GM18511 (cell line): Measurements from ENCODE around the gene TNFRSF8.

ENCODE experiments used
- ATAC-seq: cut with Tn5 transposase; IDR thresholded peaks from one replicate; pipeline ENCODE4 v1.9.1; 2021; ENCODE audit warnings: mild to moderate bottlenecking, moderate library complexity; ENCODE audit not compliant: unreplicated experiment

TNFRSF8 gene

DNA sequence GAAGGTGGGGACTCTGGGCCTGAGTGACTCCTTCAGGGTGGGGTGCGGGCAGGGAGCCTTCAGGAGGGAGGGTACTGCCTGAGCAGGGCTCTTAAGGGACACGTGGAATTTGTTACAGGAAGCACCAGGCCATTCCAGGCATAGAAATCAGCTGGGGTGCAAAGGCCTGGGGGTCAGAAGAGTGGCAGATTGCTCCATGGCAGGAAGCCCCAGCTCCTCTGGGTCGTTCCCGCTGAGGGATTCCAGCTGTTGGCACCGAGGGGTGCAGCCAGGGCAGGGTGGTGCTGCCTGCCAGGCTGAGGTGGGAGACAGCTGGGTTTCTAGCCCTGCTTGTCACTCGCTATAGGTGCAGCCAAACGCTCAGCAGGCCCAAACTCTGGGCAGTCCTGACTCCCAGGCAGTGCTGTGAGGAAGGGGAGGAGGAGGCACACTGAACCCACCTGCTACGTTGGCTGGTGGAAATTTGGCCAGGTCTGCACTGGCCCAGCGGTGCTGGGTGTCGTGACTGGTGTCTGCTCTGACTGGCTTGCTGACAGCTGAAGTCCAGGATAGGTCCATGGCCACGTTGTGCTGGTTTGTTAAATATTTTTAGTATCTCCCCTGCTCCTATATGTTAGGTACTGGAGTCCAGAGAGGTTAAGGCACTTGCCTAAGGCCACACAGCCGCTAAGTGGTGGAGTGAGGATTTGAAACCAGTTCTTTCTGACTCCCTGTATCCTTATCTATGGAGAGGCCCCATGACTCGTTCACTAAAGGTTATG lies 123.0 kb downstream of the TNFRSF8 start:
- ATAC-seq = no peak

DNA sequence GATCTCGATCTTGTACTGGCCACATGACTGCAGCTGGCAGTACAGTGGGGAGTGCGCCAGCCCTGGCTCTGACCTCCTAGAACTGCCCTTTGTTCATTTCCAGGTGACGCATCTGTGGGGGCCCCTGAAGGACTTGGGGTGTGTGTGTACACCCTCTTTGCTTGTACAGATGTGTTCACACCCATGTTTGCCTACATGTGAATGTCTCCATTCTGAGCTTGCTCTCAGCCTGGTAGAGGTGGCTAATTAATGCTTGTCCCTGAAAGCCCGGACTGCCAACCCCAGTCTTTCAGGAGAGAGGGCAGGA lies 123.5 kb downstream of the TNFRSF8 start:
- ATAC-seq = no peak

DNA sequence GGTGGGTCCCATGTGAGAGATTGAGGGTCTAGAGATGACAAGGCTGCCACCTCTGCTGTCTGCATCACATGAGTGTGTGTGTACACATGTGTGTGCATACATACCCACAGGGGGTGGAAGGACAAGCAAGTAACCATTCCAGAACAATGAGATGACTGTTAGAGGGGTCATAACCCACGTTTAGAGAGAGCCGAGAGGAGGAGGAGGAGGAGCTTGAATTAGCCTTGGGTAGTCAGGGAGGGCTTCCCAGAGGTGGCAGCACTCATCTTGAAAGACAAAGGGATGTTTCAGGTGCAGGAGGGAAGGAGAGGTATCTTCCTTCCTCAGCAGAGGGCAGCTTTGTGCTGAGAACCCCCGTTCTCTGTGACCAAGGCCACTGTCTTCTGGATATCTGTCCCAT lies 125.0 kb downstream of the TNFRSF8 start:
- no peak for ATAC-seq

DNA sequence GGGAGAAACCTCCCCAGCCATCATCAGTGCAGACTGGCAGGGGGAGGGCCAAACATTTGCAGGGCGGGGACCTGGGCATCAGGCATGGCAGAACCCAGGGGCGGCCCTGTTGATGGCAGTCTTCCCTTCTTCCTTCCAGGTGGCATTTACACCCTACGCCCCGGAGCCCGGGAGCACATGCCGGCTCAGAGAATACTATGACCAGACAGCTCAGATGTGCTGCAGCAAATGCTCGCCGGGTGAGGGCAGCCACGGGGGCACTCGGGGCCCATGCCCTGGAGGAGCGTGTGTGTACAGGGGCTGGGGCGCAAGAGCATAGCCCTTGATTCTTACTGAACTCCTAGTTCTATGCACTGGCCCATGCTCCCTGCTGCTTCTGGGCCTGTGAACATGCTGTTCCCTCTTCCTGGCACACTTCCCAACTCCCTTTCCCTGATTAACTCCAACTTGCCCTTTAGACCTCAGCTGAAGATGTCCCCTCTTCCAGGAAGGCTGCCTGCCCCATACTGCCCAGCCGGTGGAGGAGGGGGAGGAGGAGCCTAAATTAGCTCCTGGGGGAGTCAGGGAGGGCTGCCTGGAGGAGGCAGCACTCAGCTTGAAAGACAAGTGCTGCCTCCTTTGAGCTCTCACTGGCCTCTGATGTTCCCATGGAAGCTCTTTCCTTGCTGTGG lies 125.7 kb downstream of the TNFRSF8 start:
- ATAC-seq = no peak

DNA sequence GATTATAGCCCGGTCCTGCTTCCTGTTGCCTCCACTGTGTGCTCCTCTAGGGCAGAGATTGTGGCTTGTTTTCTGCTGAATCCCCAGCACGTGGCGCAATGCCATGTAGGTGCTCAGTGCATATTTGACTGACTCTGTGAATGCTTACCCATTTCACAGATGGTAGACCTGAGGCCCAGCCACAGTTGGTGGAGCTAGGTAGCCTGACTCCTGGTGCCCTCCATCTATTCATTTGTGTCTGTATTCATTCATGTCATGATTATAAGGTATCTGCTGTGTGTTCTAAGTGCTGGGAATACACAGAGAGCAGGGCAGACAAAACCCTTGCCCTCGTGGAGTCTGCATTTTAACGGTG lies 126.2 kb downstream of the TNFRSF8 start:
- no peak for ATAC-seq

DNA sequence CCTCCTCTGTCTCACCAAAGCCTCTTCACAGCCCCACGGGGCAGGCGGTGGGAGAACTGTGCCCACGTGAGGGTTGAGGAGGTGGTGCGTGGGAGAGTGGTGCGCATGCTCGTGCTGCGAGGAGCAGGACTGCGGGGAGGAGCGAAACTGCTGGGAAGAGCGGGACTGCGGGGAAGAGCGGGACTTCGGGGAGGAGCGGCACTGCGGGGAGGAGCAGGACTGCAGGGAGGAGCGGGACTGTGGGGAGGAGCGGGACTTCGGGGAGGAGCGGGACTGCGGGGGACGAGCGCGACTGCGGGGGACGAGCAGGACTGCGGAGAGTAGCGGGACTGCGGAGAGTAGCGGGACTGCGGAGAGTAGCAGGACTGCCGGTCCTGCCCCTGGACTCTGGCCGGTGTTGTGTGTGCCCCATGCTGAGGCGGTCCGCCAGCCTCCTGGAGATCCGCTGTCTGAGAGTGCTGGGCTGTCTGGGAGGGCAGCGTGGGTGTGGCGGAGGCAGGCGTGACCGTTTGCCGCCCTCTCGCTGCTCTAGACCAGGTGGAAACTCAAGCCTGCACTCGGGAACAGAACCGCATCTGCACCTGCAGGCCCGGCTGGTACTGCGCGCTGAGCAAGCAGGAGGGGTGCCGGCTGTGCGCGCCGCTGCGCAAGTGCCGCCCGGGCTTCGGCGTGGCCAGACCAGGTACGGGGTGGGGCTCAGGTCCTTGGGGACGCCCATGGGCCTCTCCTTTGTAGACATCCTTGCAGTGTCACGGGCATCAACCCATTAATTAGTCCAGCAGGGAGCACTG lies 128.3 kb downstream of the TNFRSF8 start:
- ATAC-seq = no peak
